DMS53 (cell line): ENCODE results near the gene NTN1.

Experiments used
- DNase-seq: peaks from one replicate; lab custom pipeline; 2025; lab: John Stamatoyannopoulos, UW

The NTN1 gene

DNA sequence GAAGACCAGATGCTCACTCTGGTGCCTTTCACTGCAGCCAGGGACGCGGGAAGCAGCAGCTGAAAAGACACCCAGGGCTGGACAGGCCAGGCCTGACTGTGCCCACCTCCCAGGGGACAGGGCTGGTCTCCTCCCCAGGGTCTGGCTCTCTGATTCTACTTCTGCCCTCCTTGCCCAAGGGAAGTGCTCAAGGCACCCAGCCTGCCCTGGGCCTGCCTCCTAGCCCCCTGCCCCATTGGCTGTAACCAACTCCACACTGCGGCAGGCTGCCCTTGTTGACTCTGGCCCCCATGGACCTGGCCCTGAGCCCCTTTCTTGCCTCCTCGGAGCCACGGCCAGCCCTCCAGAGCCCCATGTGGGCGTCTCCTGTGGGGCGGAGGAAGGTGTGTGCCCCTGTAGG lies 212.5 kb downstream of the NTN1 start:
- DNase-seq: no peak

DNA sequence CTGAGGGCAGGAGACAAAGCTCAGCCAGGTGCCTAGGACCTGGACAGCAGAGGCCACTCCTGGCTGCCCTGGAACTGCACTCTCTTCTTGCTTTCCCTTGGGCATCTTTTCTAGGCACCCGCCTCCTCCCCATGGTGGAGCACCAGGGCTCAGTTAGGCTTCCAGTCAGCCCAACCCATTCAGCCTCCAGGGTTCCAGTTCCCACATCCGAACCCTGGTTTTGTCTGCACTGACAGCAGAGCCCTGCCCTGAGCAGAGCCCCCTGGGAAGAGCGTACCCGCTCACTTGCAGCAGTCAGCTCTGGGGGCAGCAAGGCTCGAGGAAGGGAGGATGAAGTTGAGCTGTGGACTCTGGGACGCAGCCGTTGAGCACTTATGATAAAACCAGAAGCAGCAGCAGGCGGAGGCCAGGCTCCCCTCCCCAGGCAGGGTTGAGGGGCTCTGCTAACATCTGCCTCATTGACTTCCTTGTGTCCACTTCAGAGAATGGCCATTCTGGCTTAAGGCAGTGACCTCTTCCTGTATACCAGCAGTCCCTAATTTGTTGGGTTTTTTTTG lies 213.2 kb downstream of the NTN1 start:
- no peak for DNase-seq

DNA sequence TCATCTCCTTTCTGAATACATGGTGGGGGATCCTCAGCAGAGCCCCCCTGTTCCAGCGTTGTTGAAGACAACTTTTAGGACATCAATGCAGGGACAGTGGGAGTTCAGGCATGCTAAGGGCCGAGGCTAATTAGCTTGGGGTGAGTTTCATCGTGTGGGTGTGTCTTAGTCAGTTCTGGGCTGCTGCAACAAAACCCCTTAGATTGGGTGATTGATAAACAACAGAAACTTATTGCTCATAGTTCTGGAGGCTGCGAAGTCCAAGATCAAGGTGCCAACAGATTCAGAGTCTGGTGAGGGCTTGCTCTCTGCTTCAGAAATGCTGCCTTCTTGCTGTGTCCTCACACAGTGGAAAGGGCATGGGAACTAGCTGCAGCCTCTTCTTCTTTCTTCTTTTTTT lies 214.0 kb downstream of the NTN1 start:
- no peak for DNase-seq

DNA sequence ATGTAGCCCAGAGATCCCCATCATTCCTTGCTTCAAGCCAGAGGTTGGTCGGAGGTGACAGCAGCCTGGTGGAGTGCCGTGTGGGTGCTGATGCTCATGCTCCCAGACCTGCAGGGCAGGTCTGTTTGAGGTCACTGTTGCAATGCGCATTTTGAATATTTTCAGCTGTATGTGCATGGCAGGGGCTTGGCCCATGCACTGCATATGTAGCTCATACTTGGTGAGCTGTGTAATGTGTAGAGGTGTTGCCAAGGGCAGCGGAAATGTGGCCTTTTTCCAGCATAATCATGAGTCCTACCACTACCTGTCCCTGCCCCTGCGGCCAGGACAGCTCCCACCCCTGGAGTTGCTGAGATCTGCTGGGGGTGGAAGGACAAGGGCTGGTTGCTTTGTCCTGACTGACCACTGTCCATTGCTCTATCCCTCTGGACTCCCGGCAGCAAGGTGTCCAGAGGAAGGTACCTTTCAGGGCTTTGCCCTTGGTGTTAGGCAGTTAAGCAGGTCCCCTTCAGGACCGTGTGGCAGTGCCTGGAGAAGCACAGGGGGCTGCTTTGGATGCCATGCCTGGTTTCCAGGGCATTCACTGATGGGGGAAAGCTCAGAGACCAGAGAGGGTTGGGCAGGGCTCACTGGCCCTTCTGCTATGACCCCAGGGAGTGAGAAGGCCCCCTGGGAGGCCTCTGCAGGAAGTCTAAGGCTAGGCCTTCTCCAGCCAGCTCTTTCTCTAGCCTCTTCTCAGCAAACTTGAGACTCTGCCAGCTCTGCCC lies 215.2 kb downstream of the NTN1 start:
- DNase-seq: no peak

DNA sequence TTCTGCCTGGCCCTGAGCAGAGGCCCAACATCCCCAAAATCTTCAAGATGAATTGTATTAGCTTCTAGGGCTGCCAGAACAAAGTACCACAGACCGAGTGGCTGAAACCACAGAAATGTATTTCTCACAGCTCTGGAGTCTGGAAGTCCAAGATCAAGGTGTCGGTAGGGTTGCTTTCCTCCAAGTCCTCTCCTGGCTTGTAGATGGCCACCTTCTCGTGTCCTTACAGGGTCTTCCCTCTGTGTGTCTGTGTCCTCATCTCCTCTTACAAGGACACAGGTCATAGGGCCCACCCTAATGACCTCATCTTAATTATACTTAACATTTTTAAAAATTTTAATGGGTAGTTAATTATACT lies 215.7 kb downstream of the NTN1 start:
- DNase-seq: no peak

DNA sequence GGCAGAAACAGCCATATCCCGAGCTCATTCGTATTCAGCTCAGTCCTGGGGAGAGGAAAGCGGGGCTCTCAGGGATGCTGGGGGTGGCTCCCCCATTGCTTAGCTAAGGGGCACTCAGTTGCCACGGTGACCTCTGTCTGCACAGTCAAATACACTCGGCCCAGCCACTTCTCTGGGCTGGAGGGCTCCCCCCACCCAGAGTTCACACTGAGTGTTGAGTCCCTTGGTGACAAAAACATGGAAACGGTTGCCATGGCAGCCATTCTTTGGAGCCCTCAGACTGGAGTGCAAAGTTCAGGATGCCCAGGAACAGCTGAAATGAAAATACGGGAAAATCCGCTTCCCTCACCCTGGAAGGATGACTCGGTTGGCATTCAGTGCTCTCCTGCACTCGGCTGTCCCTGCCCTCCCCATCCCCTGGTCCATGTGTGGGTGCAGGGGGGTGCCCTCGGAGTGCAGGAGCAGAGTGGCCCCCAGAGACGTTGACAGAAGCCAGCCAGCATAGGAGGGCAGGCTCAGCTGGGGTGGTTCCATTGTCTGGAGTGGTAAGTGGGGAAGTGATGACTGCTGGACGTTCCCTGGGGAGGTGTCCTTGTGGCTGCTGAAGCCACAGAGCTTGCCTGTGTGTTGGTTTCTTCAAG lies 216.5 kb downstream of the NTN1 start:
- peak; percentile 60 for DNase-seq

DNA sequence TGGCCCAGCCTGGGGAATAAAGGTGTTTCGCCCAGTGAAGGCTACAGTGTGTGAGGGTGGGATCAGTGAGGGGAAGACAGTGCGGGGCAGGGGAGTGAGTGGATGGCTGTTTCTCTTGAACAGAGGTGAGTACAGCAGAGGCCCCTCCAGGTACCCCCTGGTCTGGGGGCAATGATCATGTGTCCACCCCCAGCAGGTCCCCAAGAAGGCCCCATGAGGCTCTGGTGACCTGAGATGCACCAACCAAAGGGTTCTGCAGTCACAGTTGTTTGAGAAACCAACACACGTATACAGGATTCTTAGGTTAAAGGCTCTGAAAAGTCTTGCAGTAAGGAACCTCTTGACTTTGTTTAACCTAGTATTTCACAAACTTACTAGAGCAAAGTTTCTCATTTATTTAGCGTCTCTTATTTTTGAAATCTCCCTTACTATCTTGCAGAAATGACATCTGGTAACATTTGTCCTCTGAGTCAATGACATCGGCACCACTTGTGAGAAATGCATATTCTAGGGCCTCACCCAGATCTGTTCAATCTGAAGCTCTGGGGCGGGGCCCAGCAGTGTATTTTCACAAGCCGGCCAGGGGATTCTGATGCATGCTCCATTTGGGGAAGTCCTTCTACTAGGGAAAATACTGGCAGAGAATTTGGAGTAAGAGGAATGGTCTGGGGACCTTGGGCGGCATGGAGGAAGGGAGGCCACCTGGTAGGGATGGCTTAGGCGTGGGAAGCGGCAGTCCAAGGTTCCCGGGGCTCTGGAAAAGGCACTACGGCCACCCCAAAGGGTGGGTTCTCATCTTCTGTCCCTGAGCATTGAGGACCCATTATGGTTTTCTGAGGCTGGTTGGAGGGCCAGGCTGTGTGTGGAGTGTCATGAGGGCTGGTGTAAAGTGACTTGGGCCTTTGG lies 217.3 kb downstream of the NTN1 start:
- no peak for DNase-seq

DNA sequence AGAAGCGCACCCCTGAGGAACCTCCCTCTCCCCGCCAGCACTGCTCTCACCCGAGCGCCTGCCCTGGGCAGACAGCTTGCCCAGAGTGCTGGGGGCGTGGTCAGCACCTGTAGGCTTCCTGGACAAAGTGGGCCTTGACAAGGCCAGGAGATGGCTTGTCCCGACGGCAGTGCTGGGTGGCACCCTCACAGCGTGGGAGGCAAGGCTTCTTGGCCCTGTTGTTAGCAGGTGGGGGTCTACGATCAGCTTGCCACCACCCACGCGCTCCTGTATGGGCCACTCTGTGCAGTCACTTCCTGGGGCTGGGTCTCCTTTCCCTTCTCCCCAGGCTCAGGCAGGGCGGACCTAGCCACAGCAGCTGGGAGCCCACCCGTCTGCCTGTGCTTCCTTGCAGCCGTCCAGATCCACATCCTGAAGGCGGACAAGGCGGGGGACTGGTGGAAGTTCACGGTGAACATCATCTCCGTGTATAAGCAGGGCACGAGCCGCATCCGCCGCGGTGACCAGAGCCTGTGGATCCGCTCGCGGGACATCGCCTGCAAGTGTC lies 218.0 kb downstream of the NTN1 start:
- DNase-seq: peak; percentile 75

DNA sequence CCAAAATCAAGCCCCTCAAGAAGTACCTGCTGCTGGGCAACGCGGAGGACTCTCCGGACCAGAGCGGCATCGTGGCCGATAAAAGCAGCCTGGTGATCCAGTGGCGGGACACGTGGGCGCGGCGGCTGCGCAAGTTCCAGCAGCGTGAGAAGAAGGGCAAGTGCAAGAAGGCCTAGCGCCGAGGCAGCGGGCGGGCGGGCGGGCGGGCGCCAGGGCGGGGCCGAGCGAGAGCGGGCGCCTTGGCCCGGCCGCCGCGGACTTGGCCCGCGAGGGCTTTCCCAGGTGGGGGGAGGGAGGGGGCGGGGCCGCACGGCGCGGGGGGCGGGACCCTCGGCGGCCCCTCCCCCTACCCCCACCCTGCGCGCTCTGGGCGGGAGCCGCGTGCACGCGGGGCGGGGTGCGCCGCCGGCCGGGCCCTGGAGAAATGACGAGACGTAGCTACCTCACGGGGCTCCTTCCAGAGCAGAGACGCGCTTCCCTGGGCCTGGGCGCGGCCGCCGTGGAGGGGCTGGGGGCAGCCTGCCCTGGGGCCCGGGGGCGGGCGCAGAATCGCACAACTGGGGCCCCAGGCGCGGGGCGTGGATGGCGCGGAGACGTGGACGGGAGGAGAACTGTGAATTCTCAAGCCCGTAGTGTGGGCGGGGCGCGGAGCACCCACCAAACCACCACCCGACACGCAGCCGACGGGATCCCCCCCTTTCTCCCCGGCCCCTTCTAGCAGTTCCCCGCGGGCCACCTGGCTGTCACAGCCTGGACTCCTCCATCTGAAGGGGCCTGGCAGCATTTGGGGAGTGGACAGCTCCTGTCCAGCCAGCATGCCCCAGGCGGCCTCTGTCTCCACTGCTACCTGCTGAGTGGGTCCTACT lies 218.7 kb downstream of the NTN1 start:
- DNase-seq: peak; percentile 86

DNA sequence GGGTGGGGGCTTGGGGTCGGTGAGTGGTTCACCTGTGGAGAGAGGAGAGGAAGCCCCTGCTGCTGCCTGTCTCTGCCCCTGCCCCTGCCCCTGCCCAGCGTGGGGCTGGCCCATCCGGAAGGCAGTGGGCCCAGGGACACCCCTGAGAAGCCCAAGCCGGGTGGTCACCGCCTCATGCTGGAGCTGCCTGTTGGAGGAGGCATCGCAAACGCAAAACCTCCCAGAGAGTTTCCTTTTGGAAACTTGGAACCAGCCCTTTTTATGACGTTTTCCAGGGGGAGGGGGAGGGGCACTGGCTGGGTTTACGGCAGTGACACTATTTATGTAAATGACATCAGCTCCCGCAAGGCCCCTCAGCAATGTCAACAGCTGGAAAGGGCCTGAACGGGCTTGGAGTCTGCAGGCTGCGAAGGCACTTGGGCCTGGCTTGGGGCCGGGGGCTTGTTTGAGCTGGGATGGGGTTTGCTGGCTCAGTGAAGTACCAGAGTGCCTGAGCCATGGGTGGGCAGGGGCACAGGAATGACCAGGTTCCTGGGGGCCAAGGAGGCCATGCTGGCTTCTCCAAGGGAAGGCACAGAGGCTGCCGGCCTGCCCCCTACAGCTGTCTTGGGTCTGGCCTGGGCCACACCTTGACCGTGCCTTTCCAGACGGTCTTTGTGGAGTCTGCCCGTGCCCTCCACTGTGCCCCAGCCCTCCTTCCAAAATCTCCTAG lies 219.5 kb downstream of the NTN1 start:
- peak; percentile 89 for DNase-seq

DNA sequence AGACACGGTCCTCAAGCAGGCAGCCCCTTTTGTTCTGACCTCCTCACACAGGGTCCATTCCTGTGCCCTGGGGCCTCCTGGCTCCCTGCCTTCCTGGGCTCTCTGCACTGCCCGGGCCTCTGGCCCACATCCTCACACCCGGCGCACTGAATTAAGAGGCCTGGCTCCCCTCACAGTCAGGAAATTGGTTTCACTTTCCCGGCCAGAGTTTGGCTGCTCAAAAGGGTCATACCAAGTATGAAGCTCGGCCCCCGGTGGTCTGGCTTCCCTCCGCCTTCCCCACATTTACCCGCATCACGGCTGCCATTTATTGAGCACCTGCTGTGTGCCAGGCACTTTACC lies 220.0 kb downstream of the NTN1 start:
- no peak for DNase-seq

DNA sequence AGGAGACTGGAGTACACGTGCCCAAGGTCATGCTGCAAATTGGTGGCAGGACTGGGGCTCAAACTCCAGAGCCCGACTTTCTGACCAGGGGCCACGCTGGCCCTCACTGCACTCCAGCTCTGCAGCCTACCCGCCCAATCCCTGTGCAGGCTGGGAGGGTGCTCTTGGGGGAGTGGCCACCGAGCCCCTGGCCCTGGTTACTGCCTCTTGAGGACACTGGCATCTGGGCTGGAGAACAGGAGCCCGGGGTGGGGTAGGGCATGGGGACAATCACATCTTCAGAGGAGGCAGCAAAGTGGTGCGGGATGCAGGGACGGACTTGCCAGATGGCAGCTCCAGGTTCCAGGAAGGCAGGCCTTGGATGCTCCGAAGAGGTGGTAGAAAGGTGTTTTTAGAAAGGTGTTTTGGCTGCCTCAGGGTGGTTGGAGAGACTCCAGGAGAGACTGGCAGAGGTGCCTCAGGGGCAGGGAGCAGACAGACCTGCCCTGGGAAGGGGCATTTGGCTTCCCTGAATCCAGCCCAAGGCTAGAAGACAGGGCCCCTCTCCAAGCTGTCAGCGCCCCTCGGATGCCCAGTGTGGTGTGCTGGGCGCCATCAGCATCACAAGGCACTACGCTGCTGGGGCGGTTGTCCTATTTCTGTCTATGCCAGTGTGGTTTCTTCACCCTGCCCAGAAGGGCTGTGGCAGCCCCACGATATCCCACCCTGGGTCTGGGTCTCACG lies 220.6 kb downstream of the NTN1 start:
- DNase-seq: no peak

DNA sequence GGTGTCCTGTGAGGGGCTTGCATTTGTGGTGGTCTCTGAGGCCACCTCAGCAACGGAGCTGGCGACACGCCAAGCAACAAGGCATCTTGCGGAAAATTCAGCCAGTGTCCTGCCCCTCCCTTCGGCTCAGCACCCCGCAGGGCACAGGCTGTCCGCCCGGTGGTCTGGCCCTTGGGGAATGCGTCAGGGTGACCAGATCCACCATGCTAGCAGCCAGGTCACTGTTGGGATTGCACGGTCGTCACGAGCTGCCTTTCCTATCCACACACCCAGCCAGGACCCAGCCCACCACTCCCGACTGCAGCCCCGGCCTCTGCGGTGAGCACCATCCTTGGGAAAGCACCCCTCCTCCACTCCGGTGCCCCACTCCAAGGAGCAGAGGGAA lies 221.2 kb downstream of the NTN1 start:
- DNase-seq: no peak

DNA sequence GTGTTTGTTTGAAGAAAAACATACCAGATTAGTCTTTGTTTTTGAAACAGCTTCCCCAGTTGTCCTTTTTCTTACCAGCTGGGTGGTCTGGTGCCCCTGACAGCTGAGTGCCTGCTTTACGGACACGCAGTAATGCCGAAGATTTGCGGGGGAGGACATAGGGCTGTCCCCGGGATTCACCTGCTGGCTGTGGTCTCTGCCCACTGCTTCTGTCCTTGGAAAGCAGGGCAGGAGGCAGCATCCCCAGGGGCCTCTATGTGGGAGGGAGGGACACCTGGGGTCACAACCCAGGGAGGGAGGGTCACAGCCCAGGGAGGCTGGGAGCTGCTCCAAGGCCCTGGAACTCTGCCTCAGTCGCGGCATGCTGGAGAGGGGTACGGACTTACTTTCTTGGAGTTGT lies 221.7 kb downstream of the NTN1 start:
- DNase-seq: no peak

DNA sequence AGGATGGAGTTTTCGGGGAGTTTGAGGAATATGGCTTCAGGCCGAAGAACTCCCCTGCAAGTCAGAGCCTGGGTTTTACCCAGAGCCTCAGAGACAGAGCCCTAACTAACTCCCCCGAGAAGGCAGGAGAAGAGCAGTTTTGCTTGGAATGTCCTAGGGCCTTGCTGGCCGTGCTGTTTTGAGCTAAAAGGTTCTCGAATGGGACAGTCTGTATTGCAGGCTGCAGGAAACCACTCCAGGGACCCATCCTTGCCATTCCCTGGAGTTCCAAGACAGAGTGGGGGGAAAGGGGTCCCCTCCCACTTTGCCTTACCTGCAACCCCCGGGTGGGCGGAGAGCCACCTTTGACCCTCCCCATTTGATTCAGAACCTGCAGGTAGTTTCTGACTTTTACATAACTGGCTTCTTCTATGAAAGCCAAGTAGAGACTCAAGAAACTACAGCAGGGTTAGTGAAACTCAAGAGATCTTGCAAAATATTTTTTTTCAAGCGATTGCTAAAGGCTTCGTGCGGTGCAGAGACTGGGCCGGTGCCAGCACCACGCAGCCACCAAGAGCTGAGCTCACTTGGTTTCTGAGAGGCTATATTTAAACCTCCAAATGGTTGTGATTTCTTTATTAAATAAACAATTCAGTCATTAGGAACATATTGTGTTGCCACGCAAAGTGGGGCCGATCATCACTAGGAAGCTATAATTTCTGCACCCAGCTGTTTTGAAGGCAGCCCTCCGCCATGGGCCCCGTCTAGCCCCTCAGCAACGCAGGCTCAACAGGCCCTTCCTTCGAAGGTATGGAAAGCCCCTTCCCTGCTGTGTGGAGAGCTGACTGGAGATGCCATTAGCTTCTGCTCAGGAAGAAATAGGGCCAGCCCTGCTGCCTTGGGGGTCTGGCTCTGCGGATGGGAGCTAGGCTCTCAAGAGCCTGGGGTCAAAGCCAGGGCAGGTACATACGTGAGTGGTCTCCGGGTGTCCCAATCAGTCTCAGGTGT lies 223.0 kb downstream of the NTN1 start:
- DNase-seq: no peak

DNA sequence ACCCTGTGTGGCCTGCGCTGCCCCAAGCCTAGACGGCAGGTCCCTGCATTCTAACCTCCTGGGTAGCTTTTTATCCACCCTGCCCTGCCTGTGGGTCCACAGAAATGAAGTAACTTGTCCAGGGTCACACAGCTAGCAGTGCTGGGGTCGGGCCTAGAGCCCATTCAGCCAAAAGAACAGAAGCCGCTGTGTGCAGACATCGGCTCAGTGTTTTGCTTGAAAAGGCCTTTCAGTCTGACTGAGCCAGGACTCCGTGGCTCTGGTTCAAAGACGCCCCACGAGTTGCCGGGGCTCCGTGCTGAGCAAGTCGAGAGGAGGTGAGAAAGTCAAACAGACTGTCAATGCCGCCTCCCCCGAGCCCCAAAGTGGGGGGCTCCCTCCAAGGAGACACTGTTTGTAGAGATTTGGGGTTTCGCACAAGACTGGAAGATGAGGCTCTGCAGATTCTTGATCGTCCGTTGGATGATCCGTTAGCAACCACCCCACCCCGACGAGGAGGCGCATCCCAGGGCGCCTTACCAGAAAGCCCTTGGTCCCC lies 226.2 kb downstream of the NTN1 start:
- no peak for DNase-seq

DNA sequence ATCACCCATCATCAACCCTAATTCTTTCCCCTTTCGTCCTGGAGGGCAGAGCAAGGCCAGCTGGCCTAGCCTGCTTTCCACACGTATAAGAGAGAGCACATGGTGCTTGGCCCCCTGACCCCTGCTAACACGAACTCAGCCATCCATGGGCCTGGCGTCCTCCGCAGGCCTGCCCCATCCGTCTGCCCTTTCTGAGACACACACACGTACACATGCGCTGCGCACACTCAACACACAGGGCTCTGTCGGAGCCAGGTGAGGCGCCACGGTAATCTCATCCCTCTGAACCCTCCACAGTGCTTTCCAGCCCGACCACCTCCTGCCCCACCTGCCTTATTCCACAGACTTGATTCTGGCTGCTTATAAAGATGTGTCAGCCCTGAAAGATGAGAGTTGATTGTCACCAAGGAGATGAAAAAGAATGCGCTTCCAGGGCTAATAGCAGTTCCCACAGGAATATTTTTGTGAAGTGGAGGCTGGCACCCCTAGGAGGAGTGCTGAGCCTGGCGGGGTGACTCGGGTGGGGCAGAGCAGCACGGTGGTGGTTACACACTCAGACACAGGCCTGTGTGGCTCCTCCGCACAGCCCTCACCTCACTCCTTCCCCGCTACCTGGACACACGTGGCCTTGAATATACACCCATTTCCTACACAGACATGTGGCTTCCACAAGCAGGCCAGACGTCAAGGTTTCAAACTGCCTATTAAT lies 228.1 kb downstream of the NTN1 start:
- DNase-seq: no peak

DNA sequence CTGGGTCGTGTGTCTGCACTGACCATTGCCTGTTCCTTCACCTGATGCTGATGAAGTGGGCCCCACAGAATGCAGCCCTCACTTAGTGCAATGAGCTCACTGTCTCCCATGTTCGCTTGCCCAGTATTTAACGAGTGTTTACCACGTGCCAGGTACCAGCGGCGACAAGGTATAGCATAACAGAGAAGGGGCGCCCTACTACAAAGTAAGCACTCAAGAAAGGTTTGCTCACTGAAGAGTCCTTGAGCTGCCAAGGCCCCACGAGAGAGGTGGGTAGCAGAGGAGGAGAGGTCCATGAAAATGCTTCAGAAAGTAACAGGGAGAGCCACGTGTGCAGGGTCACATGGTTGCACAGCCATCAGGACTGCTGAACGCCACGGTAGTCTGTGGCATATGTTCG lies 230.0 kb downstream of the NTN1 start:
- DNase-seq: no peak
